SK-MEL-5 (cell line): ENCODE measurements around the gene MLX. TPM values are rescaled to one million over a fixed set of nuclear protein-coding genes. Genes with fewer than 3 reads are reported as not detected.
"Not testable (repeated sequence)": the region's sequence is repeated elsewhere in the genome, so short reads cannot be mapped to it uniquely, and the experiment has no call there.

Source experiments
- DNase-seq: peaks from one replicate; pipeline ENCODE4 v3.0.0-alpha.2; 2016; ENCODE audit warnings: low read depth, low spot score
- in situ Hi-C: cut with HindIII; loops from 2 replicates; pipeline ENCODE4 v1.10.0; 2016; ENCODE audit warnings: low sequenced_read_pairs, high pct_unique_total_duplicates, low pct_unique_long_range_greater_than_20kb
- total RNA-seq: library from RNA; depleted of rRNA; stranded (reverse); fragments of >200 nt; shearing (Covaris generic); gene quantifications from 2 replicates; pipeline ENCODE4 v1.2.3, GENCODE V29; 2014

MLX gene
- total RNA-seq, 1 experiment from 2014 or later, result 44.6 TPM

DNA sequence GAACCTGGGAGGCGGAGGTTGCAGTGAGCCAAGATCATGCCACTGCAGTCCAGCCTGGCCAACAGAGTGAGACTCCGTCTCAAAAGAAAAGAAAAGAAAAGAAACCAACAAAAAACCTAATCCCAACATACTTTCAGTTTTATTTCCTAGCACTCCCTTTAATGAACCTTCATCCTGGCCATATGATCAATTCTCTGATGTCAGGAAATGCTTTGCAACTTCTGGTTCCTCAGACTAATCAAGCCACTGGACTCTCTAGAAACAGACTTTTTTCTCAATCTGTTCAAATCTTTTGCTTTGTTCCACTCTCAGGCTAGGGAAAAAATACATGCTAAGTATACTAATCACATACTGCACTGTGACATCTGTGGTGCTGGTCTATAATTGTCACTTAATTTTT is 24.0 kb downstream of the MLX start:
- in situ Hi-C loops, result no loop called here
- DNase-seq, result no peak

DNA sequence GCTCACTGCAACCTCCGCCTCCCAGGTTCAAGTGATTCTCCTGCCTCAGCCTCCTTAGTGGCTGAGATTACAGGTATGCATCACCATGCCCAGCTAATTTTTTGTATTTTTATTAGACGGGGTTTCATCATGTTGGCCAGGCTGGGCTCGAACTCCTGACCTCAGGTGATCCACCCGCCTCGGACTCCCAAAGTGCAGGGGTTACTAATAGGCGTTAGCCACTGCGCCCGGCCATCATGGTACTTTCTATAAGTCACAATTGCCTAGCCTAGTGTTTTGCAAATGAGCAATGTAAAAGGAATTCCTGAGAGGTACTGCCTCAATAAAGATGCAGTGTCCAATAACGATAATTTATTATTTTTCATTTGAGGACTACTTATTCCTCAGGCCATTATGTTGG is 24.5 kb downstream of the MLX start:
- DNase-seq, result no peak
- in situ Hi-C loops, result no loop called here

DNA sequence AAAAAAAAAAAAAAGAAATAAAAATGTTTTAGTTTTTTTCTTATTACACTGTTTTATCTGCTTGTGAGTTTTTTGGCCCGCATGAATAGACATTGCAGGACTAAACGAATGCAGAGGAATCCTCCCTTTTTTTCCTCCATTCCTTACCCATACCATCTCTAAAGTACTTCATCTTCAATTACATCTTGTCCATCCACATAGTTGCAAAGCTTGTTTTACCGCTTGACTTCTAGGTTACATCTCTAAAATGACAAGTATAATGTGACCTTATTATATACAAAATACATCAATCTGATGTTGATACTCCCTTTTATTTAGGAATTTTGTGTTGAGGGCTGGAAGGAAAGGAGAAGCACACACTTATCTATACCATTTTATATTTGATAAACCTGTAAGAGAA is 29.5 kb downstream of the MLX start:
- in situ Hi-C loops, result no loop called here
- DNase-seq, result no peak

DNA sequence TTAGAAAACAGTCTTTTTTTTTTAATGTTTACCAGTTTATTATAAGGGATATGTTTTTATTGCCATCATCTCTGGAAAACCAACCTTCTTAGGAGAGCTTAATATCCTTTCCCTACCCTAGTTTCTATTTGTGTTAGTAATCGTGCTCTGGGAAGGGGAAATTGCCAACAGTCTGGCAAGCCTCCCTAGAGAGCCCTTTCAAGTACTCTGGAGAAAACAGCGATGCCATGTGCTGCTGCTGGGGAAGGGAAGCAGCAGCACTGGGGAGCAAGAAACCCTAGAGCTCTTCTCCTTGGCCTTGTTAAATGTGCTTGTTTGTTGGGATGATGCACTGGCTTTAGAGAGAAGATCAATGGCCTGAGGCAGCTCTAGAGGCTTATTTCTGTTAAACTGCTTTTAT is 32.0 kb downstream of the MLX start:
- DNase-seq, result no peak
- in situ Hi-C loops, result no loop called here

DNA sequence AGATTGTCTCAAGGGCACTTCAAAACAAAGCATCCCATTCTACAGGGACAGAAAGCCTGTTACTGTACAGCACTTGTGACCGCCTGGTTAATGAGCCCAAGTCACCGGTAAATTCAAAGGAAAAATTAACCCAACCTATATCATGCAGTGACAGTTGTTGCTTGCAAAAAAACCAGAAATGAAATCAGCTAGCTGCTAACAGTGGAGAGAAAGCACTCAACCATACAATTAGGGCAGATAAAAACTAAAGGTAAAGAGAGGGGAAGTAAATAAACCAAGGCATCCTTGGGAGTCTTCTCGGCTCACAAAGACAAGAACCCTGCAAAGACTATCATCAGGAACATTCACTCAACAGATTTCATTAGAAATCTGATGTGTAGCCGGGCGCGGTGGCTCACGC is 36.4 kb downstream of the MLX start:
- peak; percentile 75 for DNase-seq

DNA sequence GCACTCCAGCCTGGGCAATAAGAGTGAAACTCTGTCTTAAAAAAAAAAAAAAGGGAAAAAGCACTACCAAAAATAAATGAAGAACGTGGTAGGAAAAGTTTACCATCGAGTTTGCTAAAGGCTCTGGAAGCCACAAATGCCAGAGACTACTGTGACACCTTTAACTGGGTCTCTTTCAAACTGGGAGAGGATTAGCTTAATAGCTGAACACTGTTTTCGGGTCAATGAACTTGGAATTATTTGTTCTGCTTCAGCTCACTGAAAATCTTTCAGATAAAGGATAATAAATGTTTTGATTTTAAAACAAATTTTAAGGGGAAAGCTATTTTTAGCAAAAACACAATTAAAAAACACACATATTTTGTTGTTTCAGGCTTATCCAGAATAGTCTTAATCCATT is 40.9 kb downstream of the MLX start:
- no peak for DNase-seq
- in situ Hi-C loops, result no loop called here

More for the DNA sequence above, 36.4 kb downstream of the MLX start:
- in situ Hi-C loops, result no loop called here

DNA sequence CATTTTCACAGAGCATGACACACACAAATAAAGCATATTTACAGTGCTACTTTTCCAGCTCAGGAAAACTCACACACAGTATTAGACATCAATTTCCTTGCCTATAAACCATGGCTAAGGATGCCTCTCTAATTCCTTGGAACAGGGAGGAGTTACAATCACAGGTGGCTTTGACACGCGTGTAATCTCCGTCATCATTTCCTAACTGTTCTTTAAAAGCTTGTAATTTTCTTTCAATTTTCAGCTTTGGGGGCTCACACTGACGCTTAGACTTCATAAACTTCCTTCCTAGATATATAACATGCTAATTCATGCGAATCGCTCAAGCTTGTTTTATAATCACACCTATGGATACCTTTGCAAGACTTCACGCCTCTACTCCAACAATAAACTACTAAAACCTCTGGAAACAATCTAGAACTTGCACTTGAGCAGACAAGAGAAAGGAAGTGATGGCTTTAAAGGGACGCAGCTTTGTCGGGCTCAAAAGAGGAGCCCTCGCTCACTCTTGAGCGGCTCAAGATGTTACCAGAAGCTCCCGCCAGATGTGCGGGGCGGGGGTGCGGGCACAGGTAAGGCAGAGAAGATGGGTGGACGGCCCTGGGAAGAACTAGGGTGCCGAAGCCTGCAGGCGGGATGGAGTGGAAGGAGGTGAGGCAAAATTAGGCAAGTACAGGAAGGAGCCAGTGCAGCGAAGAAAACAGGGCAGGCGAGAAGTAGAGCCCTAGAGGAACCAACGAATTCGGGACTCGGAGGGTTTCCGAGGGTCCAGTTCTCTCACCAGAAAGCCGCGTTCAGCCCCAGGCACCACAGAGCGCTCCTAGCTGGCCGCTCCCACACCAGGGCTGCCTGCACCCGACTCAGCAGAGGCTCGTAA is 41.6 kb downstream of the MLX start:
- no peak for DNase-seq
- in situ Hi-C loops, result no loop called here

DNA sequence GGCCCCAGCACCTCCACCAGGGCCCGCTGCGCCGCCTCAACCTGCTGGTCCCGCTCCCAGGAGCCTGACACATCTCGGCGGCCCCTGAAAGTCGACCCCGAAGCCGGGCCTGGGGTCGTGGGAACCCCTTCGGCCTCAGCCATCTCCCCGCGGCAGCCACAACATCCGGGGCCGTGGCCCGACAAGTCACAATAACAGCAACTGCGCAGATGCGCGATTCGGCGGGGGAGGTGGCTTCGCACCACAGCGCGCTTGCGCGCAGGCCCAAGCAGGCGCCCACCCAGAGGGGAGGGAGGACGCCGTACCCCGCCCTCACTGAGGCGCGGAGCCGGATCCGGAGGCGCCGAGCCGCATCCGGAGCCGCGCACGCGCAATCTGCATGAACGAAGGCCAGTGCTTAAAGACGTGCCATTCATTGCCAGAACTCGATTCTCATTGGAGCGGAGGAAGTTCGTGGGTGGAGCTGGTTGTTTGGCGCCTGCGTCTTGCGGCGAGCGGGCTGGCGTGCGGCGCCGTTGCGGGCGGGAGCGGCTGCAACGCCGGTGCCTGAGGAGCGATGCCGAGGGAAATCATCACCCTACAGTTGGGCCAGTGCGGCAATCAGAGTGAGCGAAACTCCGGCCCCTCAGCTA is 42.4 kb downstream of the MLX start, which contains the start of the genes RETREG3 and TUBG1:
RETREG3 (minus strand) TSS at position 193 of the 632 bp plus-strand sequence; CDS start at position 143, 50 bp downstream.
TUBG1 (plus strand) TSS at position 502 of the 632 bp plus-strand sequence; CDS start at position 557, 55 bp downstream.
- in situ Hi-C loops, result no loop called here
- peak; percentile 99 for DNase-seq

GRCh38 chr17:42609814-42610801 is 43.2 kb downstream of the MLX start:
- DNase-seq, in situ Hi-C loops: not testable (repeated sequence)

DNA sequence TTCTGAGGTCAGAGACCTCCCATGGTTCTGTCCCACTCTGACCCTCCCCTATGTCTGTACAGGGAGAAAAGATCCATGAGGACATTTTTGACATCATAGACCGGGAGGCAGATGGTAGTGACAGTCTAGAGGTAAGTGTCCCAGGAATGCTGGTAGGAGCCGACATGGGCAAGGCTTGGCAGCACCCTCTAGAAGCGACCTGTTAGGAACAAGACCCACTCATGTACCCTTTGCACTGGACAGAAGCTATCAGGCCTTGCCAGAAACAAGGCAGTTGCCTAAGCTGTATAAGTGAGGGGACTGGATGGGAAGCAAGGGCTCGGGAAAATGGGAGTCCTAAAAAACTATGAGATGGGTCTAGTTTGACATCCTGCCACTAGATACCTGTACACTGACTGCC is 45.1 kb downstream of the MLX start:
- DNase-seq, result no peak
- in situ Hi-C loops, result no loop called here

DNA sequence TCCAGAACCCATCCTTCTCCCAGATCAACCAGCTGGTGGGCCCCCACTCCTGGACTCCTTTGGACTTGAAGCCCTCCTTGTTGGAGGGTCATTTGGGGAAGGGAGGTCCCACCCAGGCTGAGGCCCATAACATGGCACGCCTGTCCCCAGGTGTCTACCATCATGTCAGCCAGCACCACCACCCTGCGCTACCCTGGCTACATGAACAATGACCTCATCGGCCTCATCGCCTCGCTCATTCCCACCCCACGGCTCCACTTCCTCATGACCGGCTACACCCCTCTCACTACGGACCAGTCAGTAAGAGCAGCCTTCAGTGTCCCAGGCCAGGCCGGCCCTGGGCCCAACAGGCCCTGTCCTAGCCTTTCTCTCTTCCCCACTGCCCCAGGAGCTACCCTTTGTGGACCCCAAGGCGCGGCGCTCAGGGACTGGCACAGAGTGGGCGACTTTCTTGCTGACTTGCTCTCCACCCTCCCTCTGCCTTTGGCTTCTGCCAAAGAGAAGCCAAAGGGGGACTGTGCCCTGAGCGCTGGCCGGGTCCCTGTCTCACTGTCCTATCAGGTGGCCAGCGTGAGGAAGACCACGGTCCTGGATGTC is 46.9 kb downstream of the MLX start:
- in situ Hi-C loops, result no loop called here
- no peak for DNase-seq

DNA sequence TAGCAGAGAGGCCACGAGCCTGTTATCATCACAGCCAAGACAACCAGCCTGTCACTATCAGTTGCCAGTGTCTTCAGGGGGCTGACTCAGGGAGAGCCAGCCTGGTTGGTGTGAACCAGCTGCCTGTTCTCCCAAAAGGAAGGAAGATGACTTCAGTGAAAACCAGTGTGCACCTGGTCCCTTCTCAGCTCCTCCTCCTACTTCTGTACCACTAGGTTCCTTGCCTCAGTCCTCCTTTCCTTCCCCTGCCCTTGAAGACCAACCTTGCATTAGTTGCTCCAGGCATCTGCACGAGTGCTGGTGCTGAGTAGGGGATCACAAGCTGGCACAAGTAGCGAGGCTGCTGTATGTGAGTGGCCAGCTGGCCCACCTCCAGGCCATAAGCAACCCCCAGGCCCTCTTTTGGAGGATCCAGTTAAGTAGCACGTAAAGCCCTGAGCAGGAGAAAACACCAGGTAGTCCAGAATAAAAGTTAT is 51.1 kb downstream of the MLX start:
- no peak for DNase-seq
- in situ Hi-C loops, result no loop called here

DNA sequence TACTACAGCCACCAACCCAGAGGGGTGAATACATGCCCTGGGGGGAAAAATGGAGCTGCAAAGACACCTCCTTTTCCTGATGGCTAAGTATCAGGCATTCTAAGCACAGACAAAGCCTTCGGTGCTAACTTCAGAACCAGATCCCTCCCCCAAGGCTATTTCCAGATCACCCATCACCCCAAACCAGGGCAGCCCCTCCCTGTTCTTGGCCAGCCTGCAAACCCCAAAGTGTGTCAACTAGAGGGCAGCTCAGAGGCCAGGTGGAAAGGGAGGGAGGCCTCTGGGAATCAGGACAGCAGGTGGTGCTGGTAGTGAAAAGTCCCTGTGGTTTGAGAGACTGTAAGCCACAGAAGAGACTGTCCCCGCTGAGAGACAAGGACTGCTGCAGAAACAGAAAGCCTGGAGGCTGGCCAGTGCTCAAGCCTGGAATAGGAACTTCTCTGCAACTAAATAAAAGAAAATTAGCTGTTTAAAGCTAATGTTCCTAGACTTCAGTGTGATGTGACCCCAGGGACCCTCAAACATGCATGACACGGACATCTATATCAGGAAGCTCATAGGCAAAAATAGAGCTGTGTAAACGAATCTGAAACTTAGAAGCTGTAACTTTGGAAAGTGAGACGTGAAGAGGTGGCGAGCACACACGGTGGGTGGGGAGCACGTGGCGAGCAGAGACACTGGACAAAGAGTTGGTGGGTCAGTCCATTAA is 51.7 kb downstream of the MLX start:
- in situ Hi-C loops, result no loop called here
- DNase-seq, result no peak

DNA sequence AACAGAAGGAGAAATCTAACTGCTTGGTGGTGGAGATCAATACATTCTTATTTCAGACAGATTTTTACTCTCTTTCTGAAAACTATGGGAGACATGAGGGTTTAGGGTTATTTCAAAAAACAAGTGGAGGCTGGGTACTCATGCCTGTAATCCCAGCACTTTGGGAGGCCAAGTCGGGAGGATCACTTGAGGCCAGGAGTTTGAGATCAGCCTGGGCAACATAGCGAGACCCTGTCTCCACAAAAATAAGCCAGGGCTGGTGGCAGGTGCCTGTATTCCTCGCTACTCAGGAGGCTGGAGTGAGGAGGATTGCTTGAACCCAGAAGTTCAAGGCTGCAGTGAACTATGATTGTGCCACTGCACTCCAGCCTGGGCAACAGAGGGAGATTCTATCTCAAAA is 55.1 kb downstream of the MLX start:
- DNase-seq, in situ Hi-C loops: not testable (repeated sequence)
